Right lobe of liver (tissue), 6 donors: ENCODE results near the gene PAFAH1B2. TPM values are rescaled to one million over a fixed set of nuclear protein-coding genes. Genes with fewer than 3 reads are reported as not detected.

Source experiments
- ATAC-seq, 4 donors: fragments of 200-7000 bp; cut with Tn5 transposase; one replicate each; pipeline ENCODE4 v1.9.1; 2020; ENCODE audit warnings: mild to moderate bottlenecking in 4 of 4, moderate library complexity in 4 of 4
- DNase-seq, 3 donors: peaks; one replicate each; pipeline ENCODE4 v3.0.0-alpha.2; 2020
- H3K27ac ChIP-seq, 3 donors: fragments of 200-600 bp; one replicate each; pipeline ENCODE4 v1.8.0; 2022
- H3K27me3 ChIP-seq, 2 donors: fragments of 200-600 bp; one replicate each; pipeline ENCODE4 v1.8.0; 2022
- H3K36me3 ChIP-seq, 4 donors: fragments of 200-600 bp; sonication (generic) in 1 of 4; one replicate each; pipeline versions ENCODE4 v1.5.1 to v1.8.0; 2017 to 2022; ENCODE audit warnings: control low read depth in 1 of 4
- H3K4me1 ChIP-seq, 4 donors: fragments of 200-600 bp; sonication (generic) in 1 of 4; one replicate each; pipeline versions ENCODE4 v1.5.1 to v1.8.0; 2017 to 2022; ENCODE audit warnings: control low read depth in 1 of 4
- H3K4me3 ChIP-seq, 3 donors: fragments of 200-600 bp; one replicate each; pipeline ENCODE4 v1.8.0; 2022
- H3K9me3 ChIP-seq, 4 donors: fragments of 200-600 bp; sonication (generic) in 1 of 4; one replicate each; pipeline versions ENCODE4 v1.5.1 to v1.8.0; 2017 to 2022; ENCODE audit warnings: control low read depth in 1 of 4
- POLR2A ChIP-seq: fragments of 450-650 bp; IDR thresholded peaks from one replicate; pipeline ENCODE4 v1.6.1; 2017; ENCODE audit warnings: antibody characterized with exemption, mild to moderate bottlenecking
- WGBS: methylation state at CpG from one replicate; pipeline ENCODE4 v1.1.6; 2018; ENCODE audit warnings: low coverage, low lambda C conversion rate; ENCODE audit not compliant: insufficient coverage; ENCODE audit errors: missing lambda C conversion rate; 5-methylcytosine and 5-hydroxymethylcytosine counted together
- intact Hi-C, 2 donors: fragments of 100-400 bp; cut with DNase I; formaldehyde crosslinking; loops; one replicate each; pipeline versions ENCODE4 v1.11.2 to v1.14.1; 2022
- total RNA-seq, 6 experiments: library from RNA; depleted of rRNA in 2 of 6; stranded (reverse); fragments of >200 nt in 2 of 6; fragmentation: NEBNext Ultra II Directional in 3 of 6; extraction: Animal tissue kit (Norgen Biotek cat#: 25700) in 3 of 6; gene quantifications; one replicate each; pipeline versions ENCODE4 v1.1.0 to v1.2.4, GENCODE V29; 2016 to 2023
- TF ChIP-seq, protein P1 (sequence below), 4 donors: fragments of 200-600 bp in 3 of 4; fragments of 450-650 bp in 1 of 4; IDR thresholded peaks; one replicate each; pipeline versions ENCODE4 v1.5.1 to v1.8.0; 2016 to 2022; ENCODE audit warnings: antibody characterized with exemption in 4 of 4, mild to moderate bottlenecking in 2 of 4
- donor health status: DM: no; HTN: yes; CAD: no.
- donor health status: DM: no; HTN: no; CAD: no.
- donor health status: DM: no; HTN: no; CAD: no.
- donor health status: DM: no; HTN: yes; CAD: no.
- donor health status: DM: no; HTN: yes; CAD: no.

Gene PAFAH1B2
- total RNA-seq, 6 experiments from 2014 or later: 22.2 to 39.1 (median 29.3) TPM

DNA sequence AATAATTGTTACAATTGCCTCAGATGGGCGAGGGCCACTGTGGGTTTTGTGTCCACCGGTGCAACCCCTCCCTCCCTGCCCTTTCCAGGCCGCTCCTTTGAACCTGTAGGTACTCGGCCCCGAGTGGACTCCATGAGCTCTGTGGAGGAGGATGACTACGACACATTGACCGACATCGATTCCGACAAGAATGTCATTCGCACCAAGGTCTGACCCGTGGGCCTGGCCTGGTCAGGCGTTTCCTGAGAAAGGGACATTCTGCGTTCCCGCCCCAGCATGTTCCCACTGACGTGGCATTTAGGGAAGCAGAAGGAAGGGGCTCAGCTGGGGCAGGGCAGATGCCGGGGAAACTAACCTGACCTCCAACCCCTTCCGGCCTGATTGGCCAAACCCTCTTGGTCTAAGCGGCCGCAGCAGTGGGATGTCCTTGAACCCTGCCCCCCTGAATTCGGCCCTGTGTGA is 44.6 kb downstream of the PAFAH1B2 start:
- intact Hi-C loops: no loop called here
- ATAC-seq (peak; percentile 34 to 59 (median 48)), DNase-seq (peak in 2 of 3 donors; percentile 38 to 62)
- TF ChIP-seq, protein P1, sequence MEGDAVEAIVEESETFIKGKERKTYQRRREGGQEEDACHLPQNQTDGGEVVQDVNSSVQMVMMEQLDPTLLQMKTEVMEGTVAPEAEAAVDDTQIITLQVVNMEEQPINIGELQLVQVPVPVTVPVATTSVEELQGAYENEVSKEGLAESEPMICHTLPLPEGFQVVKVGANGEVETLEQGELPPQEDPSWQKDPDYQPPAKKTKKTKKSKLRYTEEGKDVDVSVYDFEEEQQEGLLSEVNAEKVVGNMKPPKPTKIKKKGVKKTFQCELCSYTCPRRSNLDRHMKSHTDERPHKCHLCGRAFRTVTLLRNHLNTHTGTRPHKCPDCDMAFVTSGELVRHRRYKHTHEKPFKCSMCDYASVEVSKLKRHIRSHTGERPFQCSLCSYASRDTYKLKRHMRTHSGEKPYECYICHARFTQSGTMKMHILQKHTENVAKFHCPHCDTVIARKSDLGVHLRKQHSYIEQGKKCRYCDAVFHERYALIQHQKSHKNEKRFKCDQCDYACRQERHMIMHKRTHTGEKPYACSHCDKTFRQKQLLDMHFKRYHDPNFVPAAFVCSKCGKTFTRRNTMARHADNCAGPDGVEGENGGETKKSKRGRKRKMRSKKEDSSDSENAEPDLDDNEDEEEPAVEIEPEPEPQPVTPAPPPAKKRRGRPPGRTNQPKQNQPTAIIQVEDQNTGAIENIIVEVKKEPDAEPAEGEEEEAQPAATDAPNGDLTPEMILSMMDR (IDR thresholded peaks at IDR 0.05): no peak
- no peak for TF ChIP-seq POLR2A
- no peak overlapping the region for H3K4me3 ChIP-seq
- 62% methylated on average over 4 of the region's 20 CpGs for WGBS
- H3K4me1 ChIP-seq: no peaks in the 10 kb centered on the region
- no peaks in the 10 kb centered on the region for H3K27me3 ChIP-seq
- H3K27ac ChIP-seq: no peak overlapping the region
- peaks cover 0 to 71% (median 25%) of the 10 kb centered on the region in 4 donors for H3K36me3 ChIP-seq
- no peaks in the 10 kb centered on the region for H3K9me3 ChIP-seq

DNA sequence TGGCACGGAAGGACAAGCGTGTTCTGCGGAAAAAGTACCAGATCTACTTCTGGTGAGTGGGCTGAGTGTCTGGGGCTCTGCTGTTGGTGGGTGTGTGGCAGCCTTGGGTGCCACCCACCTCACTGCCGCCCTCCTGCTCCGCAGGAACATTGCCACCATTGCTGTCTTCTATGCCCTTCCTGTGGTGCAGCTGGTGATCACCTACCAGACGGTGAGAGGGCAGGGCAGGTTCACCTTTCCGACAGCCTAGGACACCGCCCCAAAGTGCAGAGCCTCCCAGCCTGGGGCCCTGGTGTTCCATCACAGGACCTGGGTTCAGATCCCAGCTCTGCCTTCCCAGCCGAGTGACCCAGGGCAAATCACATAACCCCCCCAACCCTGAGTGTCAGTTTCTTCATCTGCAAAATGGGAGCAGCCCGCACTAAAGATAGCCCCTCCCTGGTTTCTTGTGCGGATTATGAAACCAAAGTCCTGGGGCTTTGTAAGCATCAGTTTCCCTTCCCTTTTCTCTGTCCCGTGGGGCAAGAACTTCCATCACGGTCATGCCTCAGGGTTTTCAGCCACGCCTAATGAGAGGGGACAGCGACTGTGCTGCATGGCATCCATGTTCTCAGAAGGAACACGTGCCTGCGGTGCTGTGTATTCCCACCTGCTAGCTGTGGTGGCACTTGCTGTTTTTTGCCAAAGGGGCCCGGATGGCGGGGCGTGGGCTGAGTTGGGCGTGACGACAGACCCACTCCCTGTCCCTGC is 45.3 kb downstream of the PAFAH1B2 start:
- WGBS: 86% methylated on average over 14 of the region's 22 CpGs
- Histone ChIP-seq H3K9me3 (no peaks in the 10 kb centered on the region), H3K4me1 (no peaks in the 10 kb centered on the region), H3K4me3 (no peak overlapping the region), H3K36me3 (peaks cover 0 to 73% (median 26%) of the 10 kb centered on the region in 4 donors), H3K27me3 (no peaks in the 10 kb centered on the region), H3K27ac (no peak overlapping the region)
- intact Hi-C loops: no loop called here
- ATAC-seq (peak; percentile 30 to 53 (median 42)), DNase-seq (peak; percentile 38 to 65 (median 51))
- TF ChIP-seq, protein P1 (IDR thresholded peaks at IDR 0.05): no peak
- TF ChIP-seq POLR2A: no peak

DNA sequence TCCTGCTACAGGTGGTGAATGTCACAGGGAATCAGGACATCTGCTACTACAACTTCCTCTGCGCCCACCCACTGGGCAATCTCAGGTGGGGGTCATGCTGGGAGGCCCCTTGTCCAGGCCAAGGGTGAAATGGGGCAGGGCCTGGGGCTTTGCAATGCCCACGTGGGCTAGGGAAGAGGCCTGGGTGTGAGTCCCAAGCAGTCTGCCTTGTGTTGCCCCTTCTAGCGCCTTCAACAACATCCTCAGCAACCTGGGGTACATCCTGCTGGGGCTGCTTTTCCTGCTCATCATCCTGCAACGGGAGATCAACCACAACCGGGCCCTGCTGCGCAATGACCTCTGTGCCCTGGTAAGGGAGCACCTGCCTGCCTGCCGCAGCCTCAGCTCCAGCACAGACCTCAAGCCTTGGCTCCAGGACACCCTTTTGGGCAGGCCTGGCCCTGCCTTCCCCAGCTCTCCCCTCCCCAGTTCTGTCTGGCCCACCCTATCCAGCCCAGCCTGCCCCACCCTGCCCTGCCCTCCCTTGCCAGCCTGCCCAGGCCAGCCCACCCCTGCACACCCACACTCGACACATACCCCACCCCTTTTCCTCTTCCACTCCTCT is 46.0 kb downstream of the PAFAH1B2 start:
- 94% methylated on average over 2 of the region's 8 CpGs for WGBS
- peak in 2 of 3 donors; percentile 35 to 39 for DNase-seq

DNA sequence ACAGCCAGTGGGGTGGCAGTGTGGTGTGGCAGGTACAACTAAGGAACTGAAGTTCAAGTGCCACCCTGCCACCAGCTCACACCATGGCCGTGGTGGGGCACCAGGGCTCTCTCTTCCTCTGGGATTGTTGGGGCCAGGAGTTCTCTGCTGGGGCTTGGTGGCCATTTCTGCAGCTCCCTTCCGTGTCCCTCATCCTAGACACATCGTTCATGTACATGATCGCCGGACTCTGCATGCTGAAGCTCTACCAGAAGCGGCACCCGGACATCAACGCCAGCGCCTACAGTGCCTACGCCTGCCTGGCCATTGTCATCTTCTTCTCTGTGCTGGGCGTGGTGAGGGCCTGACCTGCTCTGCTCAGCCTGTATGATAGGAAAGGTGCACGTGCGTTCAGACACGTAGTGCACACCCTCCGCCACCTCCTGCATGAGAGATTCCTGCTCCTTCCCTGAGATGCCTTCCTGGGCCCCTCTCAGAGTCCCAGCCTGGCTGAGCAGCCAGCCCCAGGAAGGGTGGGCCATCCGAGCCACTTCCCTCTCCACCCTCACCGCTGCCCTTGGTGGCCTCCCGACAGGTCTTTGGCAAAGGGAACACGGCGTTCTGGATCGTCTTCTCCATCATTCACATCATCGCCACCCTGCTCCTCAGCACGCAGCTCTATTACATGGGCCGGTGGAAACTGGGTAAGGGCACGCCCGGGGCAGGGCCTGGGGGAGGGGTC is 47.8 kb downstream of the PAFAH1B2 start:
- H3K27me3 ChIP-seq: no peaks in the 10 kb centered on the region
- ATAC-seq: no peak
- no peak overlapping the region for H3K4me3 ChIP-seq
- peak in 1 of 3 donors; percentile 50 for DNase-seq
- no peak overlapping the region for H3K27ac ChIP-seq
- H3K4me1 ChIP-seq: no peaks in the 10 kb centered on the region
- TF ChIP-seq, protein P1 (IDR thresholded peaks at IDR 0.05): no peak
- no peak for TF ChIP-seq POLR2A
- no peaks in the 10 kb centered on the region for H3K9me3 ChIP-seq
- intact Hi-C loops: no loop called here
- 99% methylated on average over 11 of the region's 26 CpGs for WGBS
- peaks cover 0 to 70% (median 25%) of the 10 kb centered on the region in 4 donors for H3K36me3 ChIP-seq

More for the DNA sequence above, 46.0 kb downstream of the PAFAH1B2 start:
- Histone ChIP-seq H3K4me3 (no peak overlapping the region), H3K27ac (no peak overlapping the region), H3K4me1 (no peaks in the 10 kb centered on the region), H3K9me3 (no peaks in the 10 kb centered on the region), H3K36me3 (peaks cover 0 to 70% (median 24%) of the 10 kb centered on the region in 4 donors), H3K27me3 (no peaks in the 10 kb centered on the region)
- ATAC-seq: no peak
- intact Hi-C loops: no loop called here
- no peak for TF ChIP-seq POLR2A
- TF ChIP-seq, protein P1 (IDR thresholded peaks at IDR 0.05): no peak
